GM21526 (cell line): ENCODE data around the gene ALKBH2.

Experiments used
- ATAC-seq: cut with Tn5 transposase; IDR thresholded peaks from one replicate; pipeline ENCODE4 v1.9.1; 2021; ENCODE audit warnings: moderate library complexity; ENCODE audit not compliant: unreplicated experiment, low FRiP score

ALKBH2 gene

DNA sequence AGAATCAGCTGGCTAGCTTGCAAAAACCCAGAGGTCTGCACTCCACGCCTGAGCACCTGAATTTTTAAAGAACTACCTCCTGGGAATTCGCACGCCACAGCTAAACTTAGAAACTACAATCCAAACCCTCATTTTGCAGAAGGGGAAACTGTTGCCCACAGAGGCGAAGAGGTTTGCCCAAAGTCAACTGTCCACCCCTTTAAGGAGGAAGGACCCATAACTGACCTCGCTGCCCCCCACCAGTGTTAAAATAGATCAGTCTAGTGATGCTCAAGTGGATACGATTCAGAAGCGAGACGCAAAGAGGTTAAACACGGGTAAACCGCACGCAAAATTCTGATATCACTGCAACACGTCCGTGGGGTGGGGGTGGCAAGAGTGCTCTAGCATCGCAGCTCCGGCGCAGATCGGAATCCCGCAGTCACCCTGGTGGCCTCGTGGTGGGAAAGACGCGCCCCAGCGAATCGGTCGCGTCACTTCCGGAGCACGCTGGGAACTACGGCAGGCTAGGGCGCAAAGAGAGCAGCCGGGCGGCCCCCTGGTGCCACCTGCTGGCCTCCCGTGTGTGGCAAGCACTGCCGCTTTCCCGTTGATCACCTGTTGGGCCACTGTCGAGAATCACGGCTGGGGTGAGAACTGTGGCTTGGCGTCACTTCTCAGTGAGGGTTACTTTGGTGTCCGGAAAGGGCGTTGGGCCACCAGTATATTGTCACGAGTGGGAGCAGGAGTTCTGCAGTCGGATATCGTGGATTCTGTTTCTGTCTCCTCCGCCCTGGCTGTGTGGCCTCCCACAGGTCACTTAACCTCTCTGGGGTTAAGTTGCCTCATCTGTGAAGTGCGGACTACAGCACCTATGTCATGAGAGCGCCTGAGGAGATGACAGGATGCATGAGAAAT lies at the start of gene ALKBH2:
Gene ALKBH2 (minus strand): TSS at position 451 of the 897 bp plus-strand sequence. CDS start 686 bp downstream, outside the sequence.
- peak; percentile 68 for ATAC-seq

DNA sequence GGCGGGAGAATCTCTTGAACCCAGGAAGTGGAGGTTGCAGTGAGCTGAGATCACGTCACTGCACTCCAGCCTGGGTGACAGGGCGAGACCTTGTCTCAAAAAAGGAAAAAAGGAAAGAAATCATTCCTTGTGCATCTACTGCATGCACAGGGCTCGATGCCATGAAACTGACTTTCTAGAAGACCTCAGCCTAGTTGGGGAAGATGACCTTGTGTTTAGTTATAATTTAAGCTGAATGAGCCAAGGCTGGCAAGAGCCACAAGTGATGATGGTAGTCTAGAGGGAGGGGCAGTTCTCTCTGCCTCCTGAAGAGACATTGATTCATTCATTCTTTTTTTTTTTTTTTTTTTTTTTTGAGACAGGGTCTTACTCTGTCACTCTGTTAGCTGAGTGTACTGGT lies 47.3 kb upstream of the ALKBH2 start:
- ATAC-seq, result no peak

DNA sequence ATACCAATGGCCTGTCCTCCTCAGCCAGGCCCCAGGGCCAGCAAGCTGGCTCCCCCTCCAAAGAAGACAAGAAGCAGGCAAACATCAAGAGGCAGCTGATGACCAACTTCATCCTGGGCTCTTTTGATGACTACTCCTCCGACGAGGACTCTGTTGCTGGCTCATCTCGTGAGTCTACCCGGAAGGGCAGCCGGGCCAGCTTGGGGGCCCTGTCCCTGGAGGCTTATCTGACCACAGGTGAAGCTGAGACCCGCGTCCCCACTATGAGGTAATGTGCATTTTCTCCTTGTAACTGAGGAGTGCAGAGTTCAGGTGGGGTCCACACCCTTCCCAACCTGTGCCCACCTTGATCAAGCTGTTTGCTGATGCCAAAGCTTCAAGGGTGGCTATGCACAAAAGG lies 46.5 kb upstream of the ALKBH2 start:
- no peak for ATAC-seq

DNA sequence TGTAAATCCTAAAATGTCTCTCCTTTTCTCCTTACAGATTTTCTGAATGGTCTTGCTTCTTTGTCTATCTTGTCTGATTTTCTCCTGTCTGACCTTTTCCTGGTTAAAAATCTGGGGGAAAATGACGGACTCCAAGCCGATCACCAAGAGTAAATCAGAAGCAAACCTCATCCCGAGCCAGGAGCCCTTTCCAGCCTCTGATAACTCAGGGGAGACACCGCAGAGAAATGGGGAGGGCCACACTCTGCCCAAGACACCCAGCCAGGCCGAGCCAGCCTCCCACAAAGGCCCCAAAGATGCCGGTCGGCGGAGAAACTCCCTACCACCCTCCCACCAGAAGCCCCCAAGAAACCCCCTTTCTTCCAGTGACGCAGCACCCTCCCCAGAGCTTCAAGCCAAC lies 46.1 kb upstream of the ALKBH2 start:
- no peak for ATAC-seq

DNA sequence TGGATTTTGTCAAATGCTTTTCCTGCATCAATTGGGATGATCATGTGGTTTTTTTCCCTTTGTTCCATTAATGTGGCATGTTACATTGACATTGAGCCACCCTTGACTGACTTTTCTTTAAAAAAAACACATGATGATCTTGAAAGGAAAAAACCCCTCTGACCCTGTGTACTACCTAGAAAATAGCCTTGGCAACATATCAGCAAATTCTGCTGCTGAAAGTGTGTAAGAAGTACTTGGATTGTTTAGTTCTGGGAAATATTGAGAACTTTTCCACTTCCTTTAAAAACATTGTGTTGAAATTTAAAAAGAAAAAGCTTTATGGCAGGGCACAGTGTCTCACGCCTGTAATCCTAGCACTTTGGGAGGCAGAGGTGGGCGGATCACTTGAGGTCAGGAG lies 43.8 kb upstream of the ALKBH2 start:
- no peak for ATAC-seq

DNA sequence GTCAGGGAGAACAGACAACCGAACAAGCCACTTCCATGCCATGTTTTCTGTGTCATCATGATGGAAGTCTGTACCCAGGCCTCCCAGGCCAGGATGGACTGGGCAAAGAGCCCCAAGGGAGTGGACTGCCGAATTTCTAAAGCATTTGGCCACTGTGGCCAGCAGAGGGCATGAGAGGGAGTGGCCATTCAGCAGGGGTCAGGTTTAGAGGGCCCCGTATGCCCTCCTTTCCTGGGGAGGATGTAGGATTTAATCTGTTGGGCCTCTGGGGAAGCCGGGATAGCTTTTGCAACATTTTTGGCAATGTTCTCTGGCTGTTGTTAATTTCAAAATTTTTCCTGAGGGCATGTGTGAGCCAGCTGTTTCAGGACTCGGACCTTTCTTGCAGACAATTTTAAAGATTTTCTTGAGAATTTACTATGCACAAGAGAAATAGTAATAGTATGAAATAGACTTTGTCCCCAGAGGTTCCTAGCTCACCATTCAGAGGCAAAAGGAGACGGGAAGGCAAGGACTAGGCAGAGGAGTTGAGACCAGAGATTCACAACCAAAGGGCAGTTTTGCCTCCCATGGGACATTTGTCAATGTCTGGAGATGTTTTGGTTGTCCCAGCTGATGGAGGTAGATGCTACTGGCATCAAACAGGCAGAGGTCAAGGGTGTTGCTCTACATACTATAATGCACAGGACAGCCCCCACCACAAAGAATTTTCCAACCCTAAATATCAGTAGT lies 41.1 kb upstream of the ALKBH2 start:
- no peak for ATAC-seq

DNA sequence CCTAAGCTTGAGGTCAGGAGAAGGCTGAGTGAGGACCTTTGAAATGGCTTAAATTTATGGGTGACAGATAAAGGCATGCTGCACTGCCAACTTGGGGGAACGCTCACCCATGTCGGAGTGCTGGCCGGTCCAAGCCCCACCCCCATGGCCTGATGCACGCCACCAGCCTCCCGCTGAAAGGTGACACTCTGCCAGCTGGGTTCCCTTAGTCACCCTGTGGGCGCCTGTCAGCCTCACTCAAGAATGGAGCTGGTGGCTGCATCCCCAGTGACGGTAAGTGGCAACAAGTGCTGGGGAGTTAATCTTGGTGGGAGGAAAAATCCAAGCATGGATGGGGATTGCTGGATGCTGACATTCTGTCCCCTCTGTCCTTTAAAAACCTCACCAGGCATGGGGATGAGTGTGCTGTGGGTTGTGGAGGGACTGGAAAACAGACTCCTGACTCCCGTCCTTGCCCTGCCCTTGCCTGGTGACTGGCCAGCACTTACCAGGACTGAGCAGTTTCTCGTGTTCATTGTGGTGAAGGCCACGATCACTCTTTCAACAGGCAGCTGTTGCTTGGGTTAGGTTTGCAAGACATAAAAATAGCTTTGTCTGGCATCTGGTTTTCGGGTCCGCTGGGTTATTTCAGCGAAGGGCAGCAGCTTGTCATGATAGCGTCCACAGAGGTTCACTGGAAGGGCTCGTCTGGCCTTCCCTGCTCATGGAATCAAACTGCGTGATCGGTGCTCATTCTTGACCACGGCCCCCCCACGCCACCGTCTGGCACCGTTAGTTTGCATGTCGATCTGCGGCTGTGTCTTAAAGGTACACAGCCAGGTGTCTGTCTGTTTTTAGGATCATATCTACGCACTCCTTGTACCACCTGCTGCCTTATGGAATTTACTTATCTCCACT lies 38.1 kb upstream of the ALKBH2 start:
- ATAC-seq, result no peak

DNA sequence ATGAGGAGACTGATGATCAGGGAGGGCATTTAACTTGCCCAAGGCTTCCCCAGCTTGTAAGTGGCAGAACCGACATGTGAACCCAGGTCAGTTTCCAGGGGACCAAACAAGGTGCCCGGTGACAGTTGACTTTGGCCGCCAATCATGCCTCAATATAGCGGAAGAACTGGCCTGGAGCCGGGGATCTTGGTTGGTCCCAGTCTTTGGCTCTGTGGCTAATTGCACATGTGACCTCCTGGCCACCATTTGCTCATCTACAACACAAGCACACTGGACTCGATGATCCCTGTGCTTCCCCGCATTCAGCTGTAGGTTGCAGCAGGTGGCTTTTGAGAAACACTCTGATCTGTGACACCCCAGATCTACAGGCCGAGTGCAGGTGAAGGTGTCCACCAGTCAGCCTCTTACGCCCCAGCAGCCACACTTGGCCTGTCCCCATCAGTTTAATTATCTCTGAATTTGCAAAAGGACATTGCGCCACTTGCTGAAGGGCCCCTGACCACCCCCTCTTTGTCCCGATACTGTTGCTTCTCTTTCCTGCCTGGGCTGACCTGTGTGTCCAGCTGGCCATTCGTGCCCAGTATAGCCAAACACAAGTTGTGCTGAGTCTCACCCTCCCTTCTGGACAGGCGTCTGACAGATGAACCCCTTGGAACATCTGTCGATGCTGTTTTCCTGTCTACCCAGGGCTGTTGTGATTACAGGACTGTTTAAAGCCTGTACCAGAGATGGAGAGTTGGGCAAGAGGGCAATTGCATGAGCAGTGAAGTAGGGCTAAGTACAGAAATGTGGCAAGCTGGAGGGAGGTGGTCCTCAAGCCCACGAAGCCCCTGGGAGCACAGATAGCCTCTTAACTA lies 37.3 kb upstream of the ALKBH2 start:
- ATAC-seq, result no peak

DNA sequence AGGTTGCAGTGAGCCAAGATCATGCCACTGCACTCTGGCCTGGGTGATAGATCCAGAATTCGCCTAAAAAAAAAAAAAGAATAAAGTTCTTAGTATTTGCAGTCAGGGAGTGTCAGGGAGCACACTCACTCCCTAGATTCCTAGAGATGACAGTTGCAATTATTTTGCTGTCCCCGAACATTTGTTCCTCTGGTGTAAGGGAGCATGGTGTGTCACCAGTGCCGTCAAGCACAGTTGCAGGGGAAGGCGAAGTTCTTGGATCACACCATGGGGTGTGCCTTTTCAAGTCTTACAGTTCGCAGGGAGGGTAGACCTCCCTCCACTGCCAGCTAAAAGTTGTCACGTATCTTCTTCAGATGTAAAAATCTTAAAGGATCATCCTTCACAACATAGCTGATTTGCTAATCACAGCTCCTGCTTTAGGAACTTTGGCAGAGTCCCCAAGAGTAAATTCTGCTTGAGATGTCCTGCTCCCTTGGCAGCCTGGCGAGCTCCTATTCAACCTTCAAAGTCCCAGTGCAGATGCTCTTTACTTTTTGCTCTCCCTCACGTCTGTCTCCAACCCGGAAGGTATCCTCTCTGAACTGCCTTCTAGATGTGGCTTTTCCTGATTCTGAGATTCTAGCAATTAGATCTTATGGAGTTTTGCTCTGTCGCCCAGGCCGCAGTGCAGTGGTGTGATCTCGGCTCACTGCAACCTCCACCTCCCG lies 34.4 kb upstream of the ALKBH2 start:
- no peak for ATAC-seq

DNA sequence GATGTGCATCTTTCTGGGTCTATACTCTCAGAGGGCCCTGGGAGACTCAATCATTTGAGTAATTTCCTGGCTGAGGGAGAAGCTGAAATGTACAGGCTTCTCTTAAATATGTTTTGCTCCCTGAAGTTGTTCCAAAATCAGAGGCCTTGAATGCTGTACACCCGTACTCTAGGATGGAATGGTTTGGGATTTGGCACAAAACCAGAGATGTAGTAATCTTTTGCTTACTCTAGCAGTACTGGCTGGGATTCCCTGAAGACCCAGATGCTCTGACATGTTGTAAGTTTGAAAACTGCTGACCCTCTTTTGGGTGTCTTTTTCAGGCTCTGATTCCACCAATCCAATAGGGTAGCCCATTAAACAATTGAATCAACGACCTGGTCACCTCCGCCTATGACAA lies 33.5 kb upstream of the ALKBH2 start:
- ATAC-seq, result no peak

DNA sequence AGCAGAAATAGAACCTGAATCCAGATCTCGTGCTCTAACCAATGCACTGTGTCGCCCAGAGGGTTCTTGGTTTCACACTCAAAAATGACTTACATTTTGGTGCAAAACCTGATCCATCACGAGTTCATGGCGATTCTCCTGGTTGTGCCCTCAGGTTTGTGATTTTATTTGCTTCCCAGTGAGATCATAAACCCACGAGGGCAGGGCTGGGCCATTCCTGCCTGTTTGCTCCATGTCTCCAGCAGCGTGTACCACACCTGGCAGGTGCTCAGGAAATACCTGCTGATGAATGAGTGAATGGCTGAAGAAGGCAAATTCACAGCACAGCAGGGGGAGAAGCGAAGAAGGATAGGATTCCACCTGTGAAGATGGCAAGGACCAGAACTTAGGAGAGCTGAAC lies 32.5 kb upstream of the ALKBH2 start:
- no peak for ATAC-seq

DNA sequence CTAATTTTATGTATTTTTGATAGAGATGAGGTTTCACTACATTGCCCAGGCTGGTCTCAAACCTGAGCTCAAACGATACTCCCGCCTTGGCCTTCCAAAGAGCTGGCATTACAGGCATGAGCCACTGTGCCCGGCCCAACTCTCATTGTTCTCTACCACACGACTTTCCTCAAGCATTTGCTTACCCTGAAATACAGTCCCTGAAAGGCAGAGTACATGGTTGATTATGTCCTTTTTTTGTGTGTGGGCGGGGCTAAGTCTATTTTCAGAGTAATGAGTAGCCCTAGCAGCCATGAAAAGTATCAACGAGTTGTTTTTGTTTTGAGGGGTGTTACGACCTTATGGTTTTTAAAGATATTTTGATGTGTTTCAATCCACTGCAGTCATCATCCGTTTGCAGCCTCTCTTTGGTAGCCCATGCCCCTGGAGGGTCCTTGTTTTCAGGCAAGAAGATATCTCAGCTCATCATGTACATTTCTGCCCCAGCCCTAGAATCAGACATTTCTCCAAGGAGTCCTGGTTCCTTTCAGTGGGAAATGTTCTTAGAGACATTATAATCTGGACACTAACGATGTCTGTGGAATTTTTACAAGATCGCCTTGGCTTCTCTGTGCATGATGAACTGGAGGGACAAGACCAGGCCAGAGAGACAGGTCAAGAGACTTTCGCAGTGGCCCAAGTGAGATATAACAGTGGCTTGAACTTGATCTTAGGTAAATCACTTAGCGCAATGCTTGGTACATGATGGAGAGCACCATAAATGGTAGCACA lies 31.8 kb upstream of the ALKBH2 start:
- no peak for ATAC-seq

DNA sequence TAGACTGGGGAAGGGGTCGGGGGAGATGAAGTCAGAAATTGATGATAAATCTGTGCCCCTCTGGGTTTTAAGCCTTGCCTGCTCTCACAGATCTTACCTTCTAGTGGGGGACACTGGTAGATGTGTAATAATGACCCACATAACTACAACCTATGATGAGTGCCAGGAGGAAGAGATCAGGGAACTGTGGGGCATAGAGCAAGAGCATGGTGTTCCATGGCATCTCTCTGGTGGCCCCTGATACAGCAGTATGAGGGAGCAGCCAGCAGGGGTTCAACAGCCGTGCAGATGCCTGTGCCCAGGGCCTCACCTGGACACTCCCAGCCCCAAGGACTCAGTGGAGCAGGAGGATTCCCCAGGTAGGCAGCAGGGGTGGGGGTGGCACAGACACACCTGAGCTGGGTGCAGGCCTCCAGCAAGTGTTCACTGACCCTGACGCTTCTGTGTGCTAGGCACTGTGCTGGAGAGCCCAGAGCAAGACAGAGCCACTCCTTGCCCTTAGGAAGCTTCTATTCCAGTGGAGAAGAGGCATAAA lies 28.1 kb upstream of the ALKBH2 start:
- ATAC-seq, result no peak

DNA sequence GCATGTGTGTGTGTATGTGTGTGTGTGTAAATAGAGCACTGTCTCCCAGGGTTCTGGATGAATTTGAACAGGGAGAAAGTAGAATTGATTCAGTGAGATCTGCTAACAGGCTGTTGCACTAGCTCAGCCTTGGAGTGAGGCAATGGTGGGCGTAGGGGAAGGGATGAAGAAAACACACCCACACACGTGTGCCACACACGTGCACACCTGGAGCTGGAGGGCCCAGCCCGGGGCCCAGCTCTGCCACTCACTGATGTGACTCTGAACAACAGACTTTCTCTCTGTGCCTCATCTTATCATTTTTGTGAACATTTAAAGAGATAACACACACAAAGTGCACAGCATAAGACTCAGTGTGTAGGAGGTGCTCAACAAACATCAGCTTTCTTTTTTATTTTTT lies 27.3 kb upstream of the ALKBH2 start:
- no peak for ATAC-seq

DNA sequence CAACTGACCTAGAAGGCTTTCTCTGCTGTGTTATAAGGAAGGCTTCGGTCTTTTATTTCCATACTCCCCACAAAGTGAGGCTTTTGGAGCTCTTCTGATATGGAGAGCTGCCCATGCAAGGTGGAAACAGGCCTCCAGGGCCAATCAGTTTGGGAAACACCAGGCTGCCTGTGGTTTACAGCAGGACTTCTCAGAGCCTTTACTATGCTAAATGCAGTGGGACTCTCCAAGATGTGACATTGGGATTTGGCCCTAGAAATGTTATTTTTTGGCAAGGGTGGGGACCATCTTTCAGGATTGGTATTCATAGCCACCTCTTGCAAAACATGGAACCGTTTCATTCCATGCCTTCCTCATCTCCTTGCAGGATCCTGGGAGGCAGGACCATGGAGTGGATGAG lies 26.8 kb upstream of the ALKBH2 start:
- no peak for ATAC-seq

DNA sequence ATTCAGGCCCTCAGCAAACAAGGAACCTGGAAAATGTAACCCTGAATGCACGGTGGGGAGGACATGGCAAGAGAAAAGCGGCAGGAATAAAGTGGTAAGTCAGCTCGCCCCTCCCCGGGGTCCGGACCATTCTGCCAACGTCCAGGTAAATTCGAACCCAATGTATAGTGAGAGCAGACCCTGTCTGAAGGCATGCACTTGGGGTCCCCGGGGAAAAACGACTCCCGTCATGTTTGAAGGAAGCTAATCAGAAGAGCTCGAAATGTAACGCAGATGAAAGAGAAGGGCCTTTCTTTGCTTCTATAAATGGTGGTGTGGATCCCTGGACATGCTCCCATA lies 23.3 kb upstream of the ALKBH2 start:
- no peak for ATAC-seq

DNA sequence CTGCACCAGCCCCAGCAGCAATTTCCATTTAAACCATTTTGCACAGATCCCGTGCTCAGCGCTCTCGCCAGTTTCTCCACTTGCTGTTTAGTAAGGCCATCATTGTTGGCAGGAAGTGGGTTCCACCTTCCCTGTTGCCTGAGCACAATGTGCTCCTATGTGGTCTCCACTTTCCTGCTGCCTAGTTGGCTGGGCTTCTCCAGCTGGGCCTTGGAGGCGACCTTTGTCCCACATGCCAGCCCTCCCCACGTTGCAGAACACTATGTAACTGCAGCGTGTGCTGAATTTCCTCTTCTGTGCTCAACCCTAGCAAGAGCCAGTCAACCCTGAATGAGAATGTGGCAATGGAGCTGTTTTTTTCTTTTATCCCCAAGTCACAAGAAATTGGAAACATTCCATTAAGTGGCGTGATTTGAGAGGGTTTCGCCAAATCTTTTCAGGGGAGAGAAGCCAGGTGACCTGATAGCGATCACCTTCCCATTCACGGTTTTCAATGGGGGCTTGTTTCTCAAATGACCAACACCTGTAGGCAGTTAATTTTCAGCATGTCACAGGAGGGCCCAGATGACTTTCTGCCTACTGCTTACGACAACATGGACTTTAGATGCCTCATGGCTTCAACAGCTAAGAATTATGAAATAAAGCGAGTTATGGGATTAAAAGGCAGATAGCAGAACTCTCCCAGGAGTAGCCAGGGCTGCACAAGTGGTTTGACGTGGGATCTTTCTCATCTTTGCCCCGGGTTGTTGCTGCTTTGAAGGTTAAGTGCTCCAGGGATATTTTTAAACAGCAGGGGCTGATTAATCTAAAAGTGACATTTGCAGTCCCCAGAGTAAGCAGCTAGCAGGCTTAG lies 22.7 kb upstream of the ALKBH2 start, which contains the start of gene ACACB:
Gene ACACB (plus strand): TSS at position 830 of the 853 bp plus-strand sequence. CDS start 22,819 bp downstream, outside the sequence.
- no peak for ATAC-seq
